NCI-H82 (cell line): ENCODE data around the gene ADRA2B.
A peak's percentile ranks its signal among the peaks of the same experiment; 100 is the strongest.
"Not testable (repeated sequence)": the region's sequence is repeated elsewhere in the genome, so short reads cannot be mapped to it uniquely, and the experiment has no call there.

ENCODE experiments used
- DNase-seq: peaks from one replicate; lab custom pipeline; 2025; lab: John Stamatoyannopoulos, UW

Gene ADRA2B

GRCh38 chr2:96150007-96150640, 33.8 kb upstream of the ADRA2B start:
- DNase-seq = no peak

GRCh38 chr2:96148410-96149217, 32.2 kb upstream of the ADRA2B start:
- peak; percentile 55 for DNase-seq

DNA sequence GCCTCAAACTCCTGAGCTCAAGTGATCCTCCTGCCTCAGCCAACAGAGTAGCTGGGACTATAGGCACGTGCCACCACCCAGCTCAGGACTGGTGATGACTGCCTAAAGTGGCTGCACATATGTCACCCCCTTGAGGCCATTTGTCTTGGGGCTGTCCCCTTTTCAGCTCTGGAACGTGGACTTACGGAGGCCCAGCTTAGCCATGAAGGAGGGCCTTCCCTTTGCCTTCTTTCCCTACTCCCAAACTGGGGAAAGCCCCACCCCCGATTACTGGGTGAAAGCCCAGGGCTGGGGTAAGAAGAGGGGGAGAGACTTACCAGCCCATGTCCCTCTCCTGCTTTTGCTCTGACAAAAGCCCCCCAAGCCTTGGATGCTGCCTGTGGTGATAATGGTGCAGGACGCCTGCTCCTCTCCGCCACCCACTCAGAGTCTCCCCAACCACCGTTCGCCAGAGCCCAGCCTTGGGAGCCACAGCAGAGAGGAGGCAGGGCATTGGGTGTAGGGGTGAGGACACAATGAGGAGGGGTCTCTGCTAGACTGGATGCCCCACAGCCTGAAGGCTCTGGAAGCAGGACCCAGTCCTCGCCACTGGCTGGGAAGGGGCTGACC, 31.3 kb upstream of the ADRA2B start:
- peak; percentile 22 for DNase-seq

- no peak for DNase-seq
These were observed 30.7 kb upstream of the ADRA2B start for GRCh38 chr2:96146881-96147592.

- DNase-seq = no peak
These were observed 29.9 kb upstream of the ADRA2B start for GRCh38 chr2:96146153-96146880.

GRCh38 chr2:96145848-96146152, 29.4 kb upstream of the ADRA2B start:
- no peak for DNase-seq

DNA sequence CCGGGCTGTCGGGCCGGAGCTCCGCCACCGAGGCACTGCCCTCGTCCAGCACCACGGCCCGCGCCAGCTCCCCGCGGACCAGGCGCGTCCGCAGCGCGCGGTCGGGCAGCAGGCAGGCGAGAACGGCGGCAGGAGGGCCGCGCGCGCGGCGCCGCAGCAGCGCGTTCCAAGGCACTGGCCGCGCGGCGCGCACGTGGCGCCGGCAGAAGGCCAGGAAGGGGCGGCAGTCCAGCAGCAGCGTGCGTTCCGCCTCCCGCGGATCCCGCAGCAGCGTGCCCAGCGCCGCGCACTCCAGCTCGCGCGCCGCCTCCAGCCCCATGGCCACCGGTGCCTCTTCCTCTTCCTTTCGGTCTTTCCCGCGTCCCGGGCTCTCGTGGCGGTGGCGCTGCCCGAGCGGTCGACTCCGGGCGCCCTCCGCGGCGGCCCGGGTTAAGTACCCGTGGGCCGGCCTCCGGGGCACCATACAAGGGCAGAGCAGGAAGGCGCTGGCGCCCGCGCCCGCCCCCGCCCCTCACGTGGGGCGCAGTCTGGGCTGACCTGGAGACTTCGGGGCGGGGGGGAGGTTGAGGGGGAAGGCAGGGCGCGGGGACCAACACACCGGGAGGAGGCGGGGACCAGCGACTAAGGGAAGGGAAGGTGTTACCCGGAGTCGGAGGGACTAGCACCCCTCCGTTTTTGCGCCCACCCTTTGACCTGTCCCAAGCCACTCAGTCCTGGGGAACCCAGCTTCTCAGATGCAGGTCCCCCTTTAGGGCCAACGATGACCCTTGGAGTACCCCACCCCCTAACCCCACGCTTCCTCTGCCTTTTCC, 28.9 kb upstream of the ADRA2B start, which contains the start of gene DUSP2:
TSS of gene DUSP2 (minus strand) at position 405 of the 812 bp plus-strand sequence. CDS start at position 319, 86 bp downstream.
- no peak for DNase-seq

- no peak for DNase-seq
These were observed 28.2 kb upstream of the ADRA2B start for GRCh38 chr2:96144481-96145035.

- DNase-seq = no peak
These were observed 27.6 kb upstream of the ADRA2B start for GRCh38 chr2:96143848-96144480.

GRCh38 chr2:96143231-96143847, 27.0 kb upstream of the ADRA2B start:
- DNase-seq = no peak

- DNase-seq = no peak
These were observed 26.1 kb upstream of the ADRA2B start for GRCh38 chr2:96142217-96143113.

DNA sequence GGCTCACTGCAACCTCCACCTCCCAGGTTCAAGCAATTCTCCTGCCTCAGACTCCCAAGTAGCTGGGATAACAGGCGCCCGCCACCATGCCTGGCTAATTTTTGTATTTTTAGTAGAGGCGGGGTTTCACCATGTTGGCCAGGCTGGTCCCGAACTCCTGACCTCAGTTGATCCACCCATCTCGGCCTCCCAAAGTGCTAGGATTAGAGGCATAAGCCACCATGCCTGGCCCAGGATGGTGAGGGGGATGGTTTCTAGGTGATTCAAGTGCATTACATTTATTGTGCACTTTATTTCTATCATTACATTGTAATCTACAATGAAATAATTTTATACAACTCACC, 25.2 kb upstream of the ADRA2B start:
- not testable (repeated sequence) for DNase-seq

GRCh38 chr2:96140941-96141623, 24.7 kb upstream of the ADRA2B start:
- no peak for DNase-seq

DNA sequence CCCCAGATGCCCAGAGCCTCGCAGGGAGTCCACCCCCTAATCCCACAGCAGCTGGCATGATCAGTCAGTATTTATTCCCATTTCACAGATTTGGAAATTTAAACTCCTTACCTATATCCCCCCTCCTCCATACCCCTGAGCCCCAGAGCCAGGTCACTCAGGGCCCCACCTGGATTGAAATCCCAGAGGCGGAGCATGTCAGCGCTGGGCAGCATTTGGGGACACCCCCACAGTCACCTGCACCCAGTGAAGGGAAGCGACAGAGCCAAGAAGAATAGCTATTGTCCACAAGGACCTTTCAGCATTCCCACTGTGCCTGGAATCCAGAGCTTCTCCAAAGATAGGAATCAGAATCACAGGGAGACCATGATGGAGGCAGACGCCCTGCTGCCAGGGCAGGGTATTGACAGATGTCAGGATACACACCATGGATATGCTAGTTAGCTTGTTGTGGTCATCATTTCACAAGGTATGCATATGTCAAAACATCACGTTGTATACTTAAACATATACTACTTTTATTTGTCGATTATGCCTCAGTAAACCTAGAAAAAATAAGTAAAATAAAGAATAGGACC, 22.9 kb upstream of the ADRA2B start:
- DNase-seq = peak; percentile 9

DNA sequence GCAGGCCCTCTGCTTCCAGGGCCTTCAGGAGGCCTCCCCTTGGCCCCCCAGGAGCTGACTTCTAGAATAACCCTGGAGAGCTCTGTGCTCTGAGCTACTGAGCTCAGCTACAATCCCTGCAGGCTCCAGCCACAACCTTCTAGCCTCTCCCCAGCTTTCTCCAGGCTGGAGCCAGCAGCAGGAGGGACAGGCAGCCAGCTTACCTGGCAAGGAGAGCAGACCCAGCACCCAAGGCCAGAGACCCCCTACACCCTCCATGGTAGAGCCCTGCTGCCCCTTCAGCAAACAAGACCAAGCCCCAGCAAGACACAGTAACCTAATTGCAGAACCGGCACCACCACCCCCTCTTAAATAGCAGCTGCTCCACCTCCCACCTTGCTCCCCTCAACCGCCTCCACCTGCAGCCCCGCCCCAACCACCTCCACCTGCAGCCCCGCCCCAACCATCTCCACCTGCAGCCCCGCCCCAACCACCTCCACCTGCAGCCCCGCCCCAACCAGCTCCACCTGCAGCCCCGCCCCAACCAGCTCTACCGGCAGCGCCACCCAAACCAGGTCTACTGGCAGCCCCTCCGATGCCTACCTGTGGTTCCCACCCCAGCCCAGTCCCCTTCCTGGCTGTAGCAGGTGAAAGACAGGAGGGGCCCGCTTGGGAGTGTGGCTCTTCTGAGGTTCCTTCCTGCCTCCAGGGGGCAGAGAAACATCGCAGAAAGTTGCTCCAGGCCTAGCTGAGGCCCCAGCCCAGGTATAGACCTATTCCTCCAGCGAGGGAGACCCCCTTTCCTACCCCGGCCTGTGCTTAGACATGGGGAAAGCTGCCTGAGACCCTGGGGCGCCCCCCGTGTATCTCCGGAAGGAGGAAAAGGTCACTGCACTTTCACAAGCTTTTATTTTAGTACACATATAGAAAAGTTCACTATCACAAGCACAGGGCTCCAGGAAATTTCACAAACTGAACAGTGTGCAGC, 22.1 kb upstream of the ADRA2B start, which contains the start of gene ASTL:
TSS of gene ASTL (minus strand) at position 324 of the 967 bp plus-strand sequence. CDS start at position 258, 66 bp downstream.
- DNase-seq = peak; percentile 80
